Posterior cingulate gyrus (tissue), 11 donors: ENCODE data around the gene SP7.
"Not testable (repeated sequence)": the region's sequence is repeated elsewhere in the genome, so short reads cannot be mapped to it uniquely, and the experiment has no call there.

ENCODE experiments used
- DNase-seq, 10 donors: peaks; one replicate each; pipeline versions ENCODE4 v3.0.0 to v3.0.0-alpha.2; 2020 to 2021; ENCODE audit warnings: mixed read lengths in 3 of 10
- intact Hi-C: fragments of 100-400 bp; cut with DNase I; formaldehyde crosslinking; loops from one replicate; pipeline ENCODE4 v1.15.1; 2023

Gene SP7

GRCh38 chr12:53336181-53336681 lies at the start of gene SP7:
Gene SP7 (minus strand): TSS chr12:53336354. CDS start chr12:53335646, 708 bp downstream.
- intact Hi-C loops: no loop called here

GRCh38 chr12:53383258-53383657 lies 47.1 kb upstream of the SP7 start:
- peak in 1 of 10 donors; percentile 29 for DNase-seq
- intact Hi-C loops: no loop called here

More at GRCh38 chr12:53336181-53336681, at the start of gene SP7:
- no peak for DNase-seq

GRCh38 chr12:53381731-53382630 lies 45.8 kb upstream of the SP7 start:
- intact Hi-C loops: no loop called here
- peak in 4 of 10 donors; percentile 27 to 69 (median 34) for DNase-seq

- DNase-seq: peak in 3 of 10 donors; percentile 13 to 82 (median 71)
- intact Hi-C loops: no loop called here
Measured at GRCh38 chr12:53380794-53381730, 44.9 kb upstream of the SP7 start.

GRCh38 chr12:53380104-53380793 lies 44.1 kb upstream of the SP7 start, which contains the start of gene SP1:
Gene SP1 (plus strand): TSS chr12:53380176. CDS start chr12:53380292, 116 bp downstream.
- intact Hi-C loops: no loop called here
- DNase-seq: peak; percentile 57 to 97 (median 74)

GRCh38 chr12:53379389-53380103 lies 43.4 kb upstream of the SP7 start:
- intact Hi-C loops: no loop called here

GRCh38 chr12:53378724-53379388 lies 42.7 kb upstream of the SP7 start:
- intact Hi-C loops: no loop called here
- DNase-seq: no peak

More at GRCh38 chr12:53379389-53380103, 43.4 kb upstream of the SP7 start:
- DNase-seq: peak; percentile 97 to 100 (median 99)

GRCh38 chr12:53378222-53378621 lies 42.1 kb upstream of the SP7 start:
- DNase-seq: peak in 2 of 10 donors; percentile 43 to 45

GRCh38 chr12:53376747-53377146 lies 40.6 kb upstream of the SP7 start:
- no peak for DNase-seq
- intact Hi-C loops: no loop called here

More at GRCh38 chr12:53378222-53378621, 42.1 kb upstream of the SP7 start:
- intact Hi-C loops: no loop called here

GRCh38 chr12:53374277-53374676 lies 38.1 kb upstream of the SP7 start:
- DNase-seq: peak in 2 of 10 donors; percentile 23 to 54
- intact Hi-C loops: not testable (repeated sequence)

GRCh38 chr12:53373554-53374133 lies 37.5 kb upstream of the SP7 start:
- intact Hi-C loops: not testable (repeated sequence)
- peak in 1 of 10 donors; percentile 27 for DNase-seq

- intact Hi-C loops: no loop called here
- DNase-seq: peak in 2 of 10 donors; percentile 1 to 5
Measured at GRCh38 chr12:53365245-53365904, 29.2 kb upstream of the SP7 start.

GRCh38 chr12:53361638-53362037 lies 25.5 kb upstream of the SP7 start:
- intact Hi-C loops, DNase-seq: not testable (repeated sequence)

GRCh38 chr12:53358836-53359419 lies 22.8 kb upstream of the SP7 start:
- no peak for DNase-seq
- intact Hi-C loops: no loop called here

GRCh38 chr12:53355121-53355520 lies 19.0 kb upstream of the SP7 start:
- intact Hi-C loops: no loop called here
- DNase-seq: no peak

- DNase-seq: no peak
- intact Hi-C loops: loop anchor here (5.0 kb wide), 1 partner anchor 154 kb away; the partner anchor contains the start of gene NPFF
Measured at GRCh38 chr12:53353257-53353655, 17.1 kb upstream of the SP7 start.
